ENCODE results near the gene PITPNC1. TPM values are rescaled to one million over a fixed set of nuclear protein-coding genes. Genes with fewer than 3 reads are reported as not detected.

The PITPNC1 gene
- total RNA-seq, 1 donor from 2014 or later, result 23.7 TPM

DNA sequence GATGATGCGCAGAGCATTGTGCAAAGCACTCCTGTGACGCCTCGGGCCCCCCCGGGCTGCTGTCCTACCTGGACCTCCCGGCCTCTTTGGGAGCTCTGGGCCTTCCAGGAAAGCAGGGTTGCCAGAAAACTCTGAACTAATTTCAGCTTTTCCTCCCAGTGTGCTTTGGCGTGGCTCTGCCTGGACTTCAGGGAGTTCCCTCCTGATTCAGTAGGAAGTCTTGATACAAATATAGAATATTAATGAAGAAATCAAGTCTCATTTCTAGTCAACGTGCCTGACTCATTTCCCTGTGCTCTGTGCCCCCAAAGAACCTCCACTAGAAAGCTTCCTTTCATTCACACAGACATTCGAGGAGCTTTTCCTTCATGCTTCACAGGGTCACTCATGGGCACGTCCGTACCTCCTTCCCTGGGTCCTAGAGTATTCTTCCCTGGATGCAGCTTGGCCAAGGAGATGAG is 256.7 kb downstream of the PITPNC1 start:
- Histone ChIP-seq H3K27ac (no peak overlapping the region), H3K9me3 (no peaks in the 10 kb centered on the region), H3K36me3 (peaks cover 19% of the 10 kb centered on the region), H3K27me3 (ENCODE audit: low read depth) (no peaks in the 10 kb centered on the region), H3K4me3 (no peak overlapping the region), H3K4me1 (peaks cover 14% of the 10 kb centered on the region)
- intact Hi-C loops (cut with DNase I), result no loop called here
- ATAC-seq (no peak), DNase-seq (no peak)
- TF ChIP-seq, protein P1, sequence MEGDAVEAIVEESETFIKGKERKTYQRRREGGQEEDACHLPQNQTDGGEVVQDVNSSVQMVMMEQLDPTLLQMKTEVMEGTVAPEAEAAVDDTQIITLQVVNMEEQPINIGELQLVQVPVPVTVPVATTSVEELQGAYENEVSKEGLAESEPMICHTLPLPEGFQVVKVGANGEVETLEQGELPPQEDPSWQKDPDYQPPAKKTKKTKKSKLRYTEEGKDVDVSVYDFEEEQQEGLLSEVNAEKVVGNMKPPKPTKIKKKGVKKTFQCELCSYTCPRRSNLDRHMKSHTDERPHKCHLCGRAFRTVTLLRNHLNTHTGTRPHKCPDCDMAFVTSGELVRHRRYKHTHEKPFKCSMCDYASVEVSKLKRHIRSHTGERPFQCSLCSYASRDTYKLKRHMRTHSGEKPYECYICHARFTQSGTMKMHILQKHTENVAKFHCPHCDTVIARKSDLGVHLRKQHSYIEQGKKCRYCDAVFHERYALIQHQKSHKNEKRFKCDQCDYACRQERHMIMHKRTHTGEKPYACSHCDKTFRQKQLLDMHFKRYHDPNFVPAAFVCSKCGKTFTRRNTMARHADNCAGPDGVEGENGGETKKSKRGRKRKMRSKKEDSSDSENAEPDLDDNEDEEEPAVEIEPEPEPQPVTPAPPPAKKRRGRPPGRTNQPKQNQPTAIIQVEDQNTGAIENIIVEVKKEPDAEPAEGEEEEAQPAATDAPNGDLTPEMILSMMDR (IDR thresholded peaks at IDR 0.05), result no peak

DNA sequence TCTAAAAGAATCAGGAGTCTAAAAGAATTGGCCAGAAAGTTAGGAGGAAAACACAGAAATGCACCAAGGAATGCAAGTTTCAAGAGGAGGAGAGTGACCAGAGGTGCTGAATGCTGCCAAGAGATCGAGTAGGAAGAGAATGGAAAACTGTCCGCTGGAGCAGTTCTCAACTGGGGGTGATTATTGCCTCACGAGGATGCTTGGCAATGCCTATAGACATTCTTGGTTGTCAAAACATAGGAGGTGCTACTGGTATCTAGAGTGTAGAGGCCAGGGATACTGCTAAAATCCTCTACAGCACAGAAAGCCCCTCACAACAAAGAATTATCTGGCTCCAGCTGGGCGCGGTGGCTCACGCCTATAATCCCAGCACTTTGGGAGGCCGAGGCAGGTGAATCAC is 258.6 kb downstream of the PITPNC1 start:
- no peak for ATAC-seq
- Histone ChIP-seq H3K27ac (no peak overlapping the region), H3K27me3 (ENCODE audit: low read depth) (no peaks in the 10 kb centered on the region), H3K36me3 (peaks cover 19% of the 10 kb centered on the region), H3K9me3 (no peaks in the 10 kb centered on the region), H3K4me3 (no peak overlapping the region), H3K4me1 (peaks cover 9% of the 10 kb centered on the region)
- TF ChIP-seq, protein P1 (IDR thresholded peaks at IDR 0.05), result no peak
- intact Hi-C loops (cut with DNase I), result no loop called here
- no peak for DNase-seq

DNA sequence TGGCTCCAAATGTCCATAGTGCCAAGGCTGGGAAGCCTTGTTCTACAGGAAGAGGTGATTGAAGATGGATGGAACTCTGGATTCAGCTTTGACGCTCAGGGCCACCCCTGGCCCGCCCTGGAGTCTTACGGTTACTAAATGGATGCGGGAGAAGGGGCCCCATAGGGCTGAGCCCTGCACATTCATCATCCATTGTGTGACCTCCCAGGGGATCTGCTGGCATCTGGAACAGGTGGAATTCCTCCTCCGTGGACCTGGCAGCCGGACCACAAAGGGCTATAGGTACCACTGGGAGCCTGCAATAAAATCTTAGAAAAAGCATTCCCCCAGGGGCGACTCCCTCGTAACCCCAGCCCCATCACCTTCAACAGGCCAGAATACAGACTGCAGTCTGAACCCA is 259.2 kb downstream of the PITPNC1 start:
- Histone ChIP-seq H3K4me1 (peaks cover 9% of the 10 kb centered on the region), H3K27ac (no peak overlapping the region), H3K4me3 (no peak overlapping the region), H3K36me3 (peaks cover 19% of the 10 kb centered on the region), H3K9me3 (no peaks in the 10 kb centered on the region), H3K27me3 (ENCODE audit: low read depth) (no peaks in the 10 kb centered on the region)
- TF ChIP-seq, protein P1 (IDR thresholded peaks at IDR 0.05), result no peak
- intact Hi-C loops (cut with DNase I), result no loop called here
- DNase-seq (no peak), ATAC-seq (no peak)

DNA sequence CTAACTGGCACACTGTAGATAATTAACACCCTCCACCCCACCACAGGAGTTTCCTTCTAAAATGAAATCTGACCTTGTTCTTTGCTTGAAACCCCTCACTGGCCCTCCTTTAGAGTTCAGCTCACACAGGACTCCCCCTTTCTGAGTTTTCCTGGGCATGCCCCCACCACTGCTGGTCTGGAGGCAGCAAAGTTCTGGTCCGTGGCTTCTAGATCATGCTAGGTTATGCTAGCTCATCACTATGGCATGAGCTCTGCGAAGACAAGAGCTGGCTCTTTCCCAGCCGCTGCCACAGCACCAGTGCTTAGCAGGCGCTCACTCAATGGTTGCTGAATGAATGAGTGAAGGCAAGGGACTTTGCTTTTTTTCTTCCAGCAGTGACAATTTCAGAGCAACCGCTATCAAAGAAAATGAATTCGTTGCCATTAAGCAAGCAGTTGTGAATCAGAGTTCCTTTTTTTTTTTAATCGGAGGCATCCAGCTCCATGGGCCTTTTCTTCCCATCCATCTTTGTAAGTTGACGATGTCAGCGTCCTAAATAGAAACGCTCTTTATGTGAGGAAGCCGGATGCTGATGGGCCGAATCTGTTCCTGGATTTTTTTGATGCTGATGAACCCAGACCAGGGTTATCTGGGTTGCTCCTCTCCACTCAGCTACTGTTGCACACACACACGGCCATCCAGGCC is 259.9 kb downstream of the PITPNC1 start:
- Histone ChIP-seq H3K36me3 (peaks cover 16% of the 10 kb centered on the region), H3K4me3 (no peak overlapping the region), H3K27ac (peak overlapping the region; percentile 50), H3K27me3 (ENCODE audit: low read depth) (no peaks in the 10 kb centered on the region), H3K9me3 (no peaks in the 10 kb centered on the region), H3K4me1 (peaks cover 9% of the 10 kb centered on the region)
- ATAC-seq, result no peak
- TF ChIP-seq, protein P1 (IDR thresholded peaks at IDR 0.05), result no peak
- intact Hi-C loops (cut with DNase I), result no loop called here
- DNase-seq, result no peak

DNA sequence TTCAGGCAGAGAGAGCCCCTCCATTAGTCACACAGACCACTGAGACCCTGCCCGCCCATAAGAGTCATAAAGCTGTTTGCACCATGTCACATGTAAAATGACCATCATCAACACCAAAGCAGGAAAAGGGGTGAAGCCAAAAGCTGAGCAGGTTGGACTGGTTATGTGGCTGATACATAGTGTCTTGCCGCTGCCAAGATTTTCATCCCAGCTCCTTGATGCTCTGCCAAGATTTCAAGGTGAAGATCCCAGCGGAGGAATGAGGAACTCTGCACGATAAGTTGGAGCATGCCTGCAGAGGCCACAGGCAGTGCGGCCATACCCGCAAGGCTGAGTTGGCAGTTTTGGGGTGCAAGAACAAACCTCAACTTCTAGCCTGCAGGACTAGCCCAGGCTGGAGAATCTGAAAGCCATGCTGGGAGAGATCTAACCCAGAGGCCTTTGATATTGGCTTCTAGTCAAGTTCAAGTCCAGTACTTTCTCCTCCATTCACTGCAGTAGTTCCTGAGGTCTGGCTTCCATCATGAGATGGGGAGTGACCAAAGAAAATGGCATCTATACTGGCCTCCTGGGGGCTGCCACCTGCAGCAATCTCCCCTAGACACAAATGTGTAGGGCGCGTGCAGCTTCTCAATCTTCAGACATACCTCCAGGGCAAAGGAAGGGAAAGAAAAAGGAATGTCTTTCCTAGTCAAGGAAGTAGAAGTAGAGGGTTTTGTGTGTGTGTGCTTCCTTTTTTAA is 261.0 kb downstream of the PITPNC1 start:
- TF ChIP-seq, protein P1 (IDR thresholded peaks at IDR 0.05), result no peak

More for the DNA sequence above, 261.0 kb downstream of the PITPNC1 start:
- Histone ChIP-seq H3K36me3 (peaks cover 5% of the 10 kb centered on the region), H3K4me1 (peaks cover 9% of the 10 kb centered on the region), H3K9me3 (no peaks in the 10 kb centered on the region), H3K4me3 (no peak overlapping the region), H3K27ac (peak overlapping the region; percentile 50), H3K27me3 (ENCODE audit: low read depth) (no peaks in the 10 kb centered on the region)
- DNase-seq, result peak; percentile 51
- peak; percentile 84 to 85 for ATAC-seq
- intact Hi-C loops (cut with DNase I), result no loop called here
